Measurements from ENCODE around the gene ALCAM. TPM values are rescaled to one million over a fixed set of nuclear protein-coding genes. Genes with fewer than 3 reads are reported as not detected.

Gene ALCAM
- total and polyA plus RNA-seq, 2 of the 8 experiments (the other 6 are each of a cell fraction or from before 2014, with no cell fraction given), result 10.8 to 33.0 TPM

- no peaks in the 10 kb centered on the region for H3K79me1 ChIP-seq (ENCODE audit: low read depth, low read length)
- peaks cover 0 to 8% of the 10 kb centered on the region in 2 experiments; a peak in 3 of 4 replicates for H3K79me2 ChIP-seq (ENCODE audit: control insufficient read depth in 1 of 2, insufficient read depth in 2 of 2, low read length in 2 of 2)
- CTCF ChIA-PET (ENCODE audit: partially characterized antibody), result interaction anchor here (0.7 to 1.2 kb wide), 2 partner anchors 10 to 11 kb away, joined by 3 to 4 read pairs; no protein-coding TSS in a partner anchor
- TF ChIP-seq EGR1 (IDR thresholded peaks at IDR 0.05; ENCODE audit: borderline replicate concordance, low read depth, low read length) (no peak), EP300 (IDR thresholded peaks at IDR 0.05; ENCODE audit: borderline replicate concordance in 1 of 2, low read depth in 2 of 2, low read length in 2 of 2) (no peak), USF2 (IDR thresholded peaks at IDR 0.05; ENCODE audit: low read length) (no peak), CBX5 (IDR thresholded peaks at IDR 0.05; ENCODE audit: low read depth, low read length) (no peak), ZNF274 (IDR thresholded peaks at IDR 0.05; ENCODE audit: borderline replicate concordance, extremely low read depth, low read length) (no peak), FOSL1 (IDR thresholded peaks at IDR 0.05; ENCODE audit: insufficient read depth, low read depth, low read length) (no peak), KDM1A (IDR thresholded peaks at IDR 0.05; ENCODE audit: borderline replicate concordance, low read length) (no peak), ASH2L (IDR thresholded peaks at IDR 0.05; ENCODE audit: low read length) (no peak), NRF1 (IDR thresholded peaks at IDR 0.05; ENCODE audit: low read depth, low read length) (no peak), RAD21 (IDR thresholded peaks at IDR 0.05 in 1 of 2, conservative IDR thresholded peaks at IDR 0.05 in 1 of 2; ENCODE audit: low read depth in 2 of 2, low read length in 2 of 2) (no peak), RXRA (IDR thresholded peaks at IDR 0.05; ENCODE audit: insufficient read depth, low read depth, low read length) (no peak), KDM4A (IDR thresholded peaks at IDR 0.05; ENCODE audit: low read depth, low read length, severe bottlenecking) (no peak)
Measured at GRCh38 chr3:105456017-105456416, 89.3 kb downstream of the ALCAM start.

More at GRCh38 chr3:105456017-105456416, 89.3 kb downstream of the ALCAM start:
- Histone ChIP-seq H3K56ac (replicated peaks; ENCODE audit: insufficient read length, low read depth, low read length) (no peak overlapping the region), H3K4me3 (ENCODE audit: extremely low read depth in 1 of 4, insufficient read depth in 2 of 4, low read depth in 3 of 4, low read length in 4 of 4) (no peak overlapping the region), H3K27ac (ENCODE audit: low read depth, low read length) (no peak overlapping the region), H3K4me1 (replicated peaks in 1 of 4; ENCODE audit: control insufficient read depth in 3 of 4, insufficient read depth in 4 of 4, low read length in 3 of 4) (peaks cover 0 to 4% (median 0%) of the 10 kb centered on the region in 4 experiments; a peak in 2 of 7 replicates), H2BK15ac (ENCODE audit: low read length) (no peak overlapping the region), H2BK12ac (ENCODE audit: low read depth, low read length) (no peak overlapping the region), H3K4me2 (ENCODE audit: insufficient read depth in 1 of 2, low read depth in 2 of 2, low read length in 2 of 2) (no peak overlapping the region), H3K18ac (ENCODE audit: extremely low read depth, low read length) (no peak overlapping the region), H3K4ac (replicated peaks; ENCODE audit: insufficient read length, low read depth, low read length) (no peak overlapping the region), H4K5ac (ENCODE audit: insufficient read length, low read depth, low read length) (no peak overlapping the region), H2AK5ac (ENCODE audit: low read depth, low read length) (no peak overlapping the region), H2BK20ac (ENCODE audit: low read length) (no peak overlapping the region), H3K9me3 (ENCODE audit: insufficient read depth in 2 of 2, low read depth in 1 of 2, low read length in 1 of 2) (no peaks in the 10 kb centered on the region), H2BK5ac (ENCODE audit: low read depth, low read length) (no peak overlapping the region), H4K8ac (ENCODE audit: extremely low read depth, insufficient read depth, low read length) (no peak overlapping the region), H3K23ac (ENCODE audit: insufficient read length) (no peak overlapping the region), H3K23me2 (ENCODE audit: low read depth, low read length) (no peaks in the 10 kb centered on the region), H4K91ac (replicated peaks; ENCODE audit: insufficient read length, low read length) (no peak overlapping the region), H3K36me3 (ENCODE audit: control insufficient read depth in 2 of 4, insufficient read depth in 4 of 4, low read length in 3 of 4) (no peaks in the 10 kb centered on the region), H3K9ac (replicated peaks in 1 of 4; ENCODE audit: extremely low read depth in 1 of 4, low read depth in 3 of 4, low read length in 3 of 4) (no peak overlapping the region), H3K27me3 (replicated peaks in 1 of 4; ENCODE audit: control insufficient read depth in 3 of 4, extremely low read depth in 1 of 4, insufficient read depth in 3 of 4, low read length in 3 of 4) (no peaks in the 10 kb centered on the region), H2AFZ (ENCODE audit: low read length) (no peak overlapping the region), H3K14ac (ENCODE audit: insufficient read length) (no peak overlapping the region), H2BK120ac (replicated peaks; ENCODE audit: low read depth, low read length) (no peak overlapping the region), H4K20me1 (replicated peaks in 1 of 2; ENCODE audit: control insufficient read depth in 1 of 2, insufficient read depth in 2 of 2, low read length in 2 of 2) (no peaks in the 10 kb centered on the region)
- no peak for FAIRE-seq
- POLR2A ChIA-PET (ENCODE audit: partially characterized antibody), result interaction anchor here (0.6 kb wide), 1 partner anchor 38 kb away, joined by 3 read pairs; no protein-coding TSS in a partner anchor
- WGBS, 2 experiments (ENCODE audit: extremely low coverage in 1 of 2, insufficient coverage in 1 of 2, insufficient read length in 1 of 2, insufficient replicate concordance in 2 of 2, low coverage in 1 of 2, low lambda C conversion rate in 2 of 2, missing lambda C conversion rate in 1 of 2), result 86% methylated on average over 6 of the region's 6 CpGs; no CpG with 5 or more reads in 1 of the 2 experiments
- DNase-seq (ENCODE audit: low read depth in 1 of 2, low spot score in 2 of 2), result no peak

Measured in H1 (cell line).